GM19238 (cell line): ENCODE data around the gene B4GALT6.

Source experiments
- DNase-seq: peaks from one replicate; pipeline ENCODE4 v3.0.0; 2011; ENCODE audit warnings: low spot score; ENCODE audit not compliant: insufficient read length

The B4GALT6 gene

GRCh38 chr18:31596081-31596872 is 88.1 kb downstream of the B4GALT6 start:
- no peak for DNase-seq

- no peak for DNase-seq
Measured at GRCh38 chr18:31595121-31595771, 89.1 kb downstream of the B4GALT6 start.

GRCh38 chr18:31592506-31593157 is 91.7 kb downstream of the B4GALT6 start:
- no peak for DNase-seq

GRCh38 chr18:31591628-31592027 is 92.8 kb downstream of the B4GALT6 start, which contains the start of gene TTR:
TTR (plus strand) TSS chr18:31591877; CDS start chr18:31591903, 26 bp downstream.
- DNase-seq: no peak

GRCh38 chr18:31591113-31591512 is 93.3 kb downstream of the B4GALT6 start:
- no peak for DNase-seq

- DNase-seq: no peak
Measured at GRCh38 chr18:31590570-31590969, 93.8 kb downstream of the B4GALT6 start.

GRCh38 chr18:31587529-31587928 is 96.9 kb downstream of the B4GALT6 start:
- no peak for DNase-seq

- no peak for DNase-seq
Measured at GRCh38 chr18:31586616-31587015, 97.8 kb downstream of the B4GALT6 start.

GRCh38 chr18:31585991-31586390 is 98.4 kb downstream of the B4GALT6 start:
- DNase-seq: no peak

GRCh38 chr18:31583185-31583854 is 101.1 kb downstream of the B4GALT6 start:
- no peak for DNase-seq

GRCh38 chr18:31581498-31582197 is 102.7 kb downstream of the B4GALT6 start:
- DNase-seq: no peak

- DNase-seq: no peak
Measured at GRCh38 chr18:31579375-31579774, 105.0 kb downstream of the B4GALT6 start.

- no peak for DNase-seq
Measured at GRCh38 chr18:31578126-31578525, 106.3 kb downstream of the B4GALT6 start.

GRCh38 chr18:31577195-31577594 is 107.2 kb downstream of the B4GALT6 start:
- DNase-seq: no peak

- DNase-seq: no peak
Measured at GRCh38 chr18:31576670-31577069, 107.7 kb downstream of the B4GALT6 start.

- no peak for DNase-seq
Measured at GRCh38 chr18:31575515-31576257, 108.7 kb downstream of the B4GALT6 start.

GRCh38 chr18:31574359-31574758 is 110.0 kb downstream of the B4GALT6 start:
- no peak for DNase-seq
